T47D (cell line): ENCODE data around the gene KCNJ9.
"Not testable (repeated sequence)": the region's sequence is repeated elsewhere in the genome, so short reads cannot be mapped to it uniquely, and the experiment has no call there.

Experiments used
- DNase-seq, 2 experiments: peaks; one replicate each; pipeline versions ENCODE4 v3.0.0 to v3.0.0-alpha.2; 2011 to 2012; ENCODE audit warnings: low read depth in 1 of 2, low spot score in 1 of 2
- JUND ChIP-seq: IDR thresholded peaks from 2 replicates; pipeline ENCODE4 v1.6.1; 2012; ENCODE audit warnings: low read depth
- in situ Hi-C: cut with HindIII; loops from 2 replicates; pipeline ENCODE4 v1.10.0; 2016; ENCODE audit warnings: low sequenced_read_pairs, low pct_unique_long_range_greater_than_20kb

The KCNJ9 gene

DNA sequence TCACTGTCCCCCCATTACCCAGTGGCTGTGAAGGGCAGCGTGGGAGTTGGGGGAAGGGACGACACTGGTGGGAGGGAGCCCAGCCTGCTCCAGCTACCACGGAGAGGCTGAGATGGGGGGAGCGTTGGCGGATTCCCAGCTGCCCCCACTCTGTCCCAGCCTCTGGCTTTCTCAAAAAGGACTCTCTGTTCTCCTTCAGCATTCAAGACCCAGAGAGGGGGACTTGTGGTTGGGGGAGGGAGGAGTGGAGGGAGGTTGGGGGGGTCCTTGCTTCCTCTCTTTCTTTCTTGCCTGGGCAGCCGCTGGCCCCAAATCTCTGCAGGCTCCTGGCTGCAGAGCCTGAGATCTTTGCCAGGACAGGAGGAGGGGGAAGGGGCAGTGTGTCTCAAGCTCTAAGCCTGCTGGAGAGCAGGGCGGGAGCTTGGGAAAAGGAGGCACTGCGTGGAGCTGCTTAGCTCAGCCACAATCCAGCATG is 36.4 kb downstream of the KCNJ9 start:
- in situ Hi-C loops, result no loop called here
- TF ChIP-seq JUND, result no peak

DNA sequence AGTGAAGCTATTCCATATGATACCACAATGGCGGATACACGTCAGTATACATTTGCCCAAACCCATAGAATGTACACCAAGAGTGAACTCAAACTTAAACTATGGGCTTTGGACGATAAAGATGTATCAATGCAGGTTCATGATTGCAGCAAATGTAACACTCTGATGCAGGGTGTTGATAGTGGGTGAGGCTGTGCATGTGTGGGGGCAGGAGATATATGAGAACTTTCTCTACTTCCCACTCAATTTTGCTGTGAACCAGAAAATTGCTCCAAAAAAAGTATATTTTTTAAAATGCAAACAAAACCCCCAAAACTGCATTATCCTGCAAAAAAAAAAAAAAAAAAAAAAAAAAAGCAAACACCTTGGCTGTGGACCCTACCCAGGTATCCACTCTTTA is 37.6 kb downstream of the KCNJ9 start:
- TF ChIP-seq JUND, result no peak
- in situ Hi-C loops, result no loop called here
- DNase-seq, result no peak

More for the DNA sequence above, 36.4 kb downstream of the KCNJ9 start:
- no peak for DNase-seq

DNA sequence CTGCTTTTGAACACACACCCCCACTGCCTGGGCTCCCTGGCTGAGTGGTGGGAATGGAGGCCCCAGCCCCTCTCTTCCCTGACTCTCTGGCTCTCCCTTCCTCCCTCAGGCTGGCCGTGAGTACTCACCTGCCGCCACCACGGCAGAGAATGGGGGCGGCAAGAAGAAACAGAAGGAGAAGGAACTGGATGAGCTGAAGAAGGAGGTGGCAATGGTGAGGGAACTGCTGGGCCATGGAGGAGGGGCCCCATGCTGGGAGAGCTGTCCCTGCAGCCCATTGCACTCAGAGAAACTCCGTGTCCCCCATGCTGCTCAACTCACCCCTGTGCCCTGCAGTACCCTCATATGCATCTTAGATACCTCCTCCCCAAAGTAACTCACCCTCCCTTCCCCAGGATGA is 39.5 kb downstream of the KCNJ9 start:
- no peak for DNase-seq
- TF ChIP-seq JUND, result no peak
- in situ Hi-C loops, result no loop called here

DNA sequence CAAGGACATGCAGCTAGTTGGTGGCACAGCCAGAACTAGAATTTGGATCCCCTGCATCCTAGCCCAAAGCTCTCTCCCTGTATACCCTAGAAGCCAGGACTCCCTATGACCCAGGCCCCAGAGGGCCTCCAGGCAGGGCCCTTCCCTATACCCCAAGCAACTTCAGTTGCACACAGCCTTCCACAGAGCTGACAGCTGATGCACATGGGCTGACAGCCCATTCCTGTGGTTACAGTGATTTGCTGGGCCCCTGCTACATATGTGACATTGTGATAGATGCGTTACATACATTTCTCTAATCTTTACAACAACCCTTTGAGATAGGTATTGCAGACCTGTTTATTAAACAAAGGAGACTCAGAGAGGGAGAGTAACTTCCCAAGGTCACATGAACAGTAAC is 40.0 kb downstream of the KCNJ9 start:
- no peak for TF ChIP-seq JUND
- DNase-seq, result no peak
- in situ Hi-C loops, result no loop called here

DNA sequence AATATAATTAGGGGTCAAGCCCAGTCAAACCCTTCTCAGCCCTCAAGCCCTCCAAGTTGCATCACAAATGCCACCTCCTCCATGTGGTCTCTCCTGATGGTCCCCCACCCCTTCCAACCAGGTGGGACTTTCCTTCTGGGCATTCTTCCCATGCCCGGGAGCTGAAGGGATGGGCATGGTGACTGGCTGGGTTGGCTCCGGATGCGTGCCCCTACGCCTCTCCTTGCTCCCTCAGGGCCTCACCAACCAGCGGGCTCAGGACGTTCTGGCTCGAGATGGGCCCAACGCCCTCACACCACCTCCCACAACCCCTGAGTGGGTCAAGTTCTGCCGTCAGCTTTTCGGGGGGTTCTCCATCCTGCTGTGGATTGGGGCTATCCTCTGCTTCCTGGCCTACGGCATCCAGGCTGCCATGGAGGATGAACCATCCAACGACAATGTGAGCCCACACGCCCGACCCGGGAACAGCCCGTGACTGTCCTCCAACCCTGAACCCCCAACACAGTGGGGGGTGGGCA is 41.7 kb downstream of the KCNJ9 start:
- no peak for DNase-seq
- in situ Hi-C loops, result no loop called here
- no peak for TF ChIP-seq JUND

DNA sequence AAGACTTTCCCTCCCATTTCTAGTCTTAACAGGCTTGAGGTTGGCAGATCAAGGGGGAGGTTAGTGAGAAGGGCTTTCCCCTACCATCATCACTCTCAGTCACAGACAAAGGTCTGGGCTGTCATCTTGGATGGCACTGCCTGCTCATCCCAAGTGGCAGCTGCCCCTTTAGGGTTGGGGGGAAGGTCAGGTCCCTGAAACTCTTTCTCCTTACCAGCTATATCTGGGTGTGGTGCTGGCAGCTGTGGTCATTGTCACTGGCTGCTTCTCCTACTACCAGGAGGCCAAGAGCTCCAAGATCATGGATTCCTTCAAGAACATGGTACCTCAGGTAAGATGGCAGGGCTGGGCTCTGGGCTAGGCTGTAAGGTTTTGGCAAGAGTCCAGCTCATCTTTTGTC is 42.4 kb downstream of the KCNJ9 start:
- in situ Hi-C loops, result no loop called here
- no peak for TF ChIP-seq JUND
- no peak for DNase-seq

DNA sequence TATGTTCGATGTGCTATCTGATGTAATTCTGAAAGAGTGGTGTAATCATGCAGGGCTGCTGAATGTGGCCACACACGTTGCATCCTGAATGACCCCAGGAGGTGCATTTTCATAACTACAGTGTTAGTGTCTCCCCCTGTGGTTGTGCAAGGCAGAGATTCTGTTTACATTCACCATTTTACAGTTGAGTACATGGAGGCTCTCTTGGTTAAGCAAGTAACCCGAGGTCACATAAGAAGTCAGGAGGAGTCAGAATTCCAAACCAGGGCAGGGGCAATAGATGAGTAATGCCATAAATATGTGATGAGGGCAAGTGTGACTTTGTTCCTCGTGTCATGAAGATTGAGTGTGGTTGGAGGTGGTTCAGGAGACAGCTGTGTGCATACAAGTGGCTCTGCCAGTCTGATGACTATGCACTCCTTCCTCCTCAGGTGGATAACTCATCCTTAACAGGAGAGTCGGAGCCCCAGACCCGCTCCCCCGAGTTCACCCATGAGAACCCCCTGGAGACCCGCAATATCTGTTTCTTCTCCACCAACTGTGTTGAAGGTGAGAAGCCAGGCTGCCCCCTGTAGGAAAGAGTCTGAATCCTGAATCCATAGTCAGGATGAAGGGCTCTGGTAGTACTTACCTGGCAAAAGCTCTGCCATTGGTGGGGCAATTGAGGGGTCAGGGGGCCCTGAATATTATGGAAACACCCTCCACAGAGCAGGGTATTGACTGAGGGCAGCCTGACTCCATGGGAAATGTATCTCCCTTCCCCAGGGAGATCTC is 43.6 kb downstream of the KCNJ9 start:
- in situ Hi-C loops, result no loop called here
- no peak for TF ChIP-seq JUND
- peak in 1 of 2 experiments; percentile 74 for DNase-seq

DNA sequence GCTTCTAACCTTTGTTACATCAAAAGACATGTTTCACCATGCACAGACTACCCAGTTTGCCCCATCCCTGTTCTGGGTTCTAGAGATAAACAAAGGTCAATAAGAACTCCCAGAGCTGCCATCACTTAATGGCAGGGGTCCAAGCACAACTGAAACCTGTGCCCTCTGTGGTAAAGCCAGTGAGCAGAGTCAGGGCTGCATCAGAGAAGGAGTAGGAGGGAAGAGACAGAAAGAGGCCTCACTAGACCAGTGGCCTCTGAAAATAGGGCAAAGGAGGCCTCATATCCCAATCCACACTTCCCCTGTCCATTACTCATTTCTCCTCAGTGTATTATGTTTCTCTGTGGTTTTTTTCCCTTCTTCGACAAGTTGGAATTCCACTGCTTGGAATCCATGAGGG is 44.4 kb downstream of the KCNJ9 start:
- in situ Hi-C loops, result no loop called here
- no peak for TF ChIP-seq JUND
- DNase-seq, result no peak

DNA sequence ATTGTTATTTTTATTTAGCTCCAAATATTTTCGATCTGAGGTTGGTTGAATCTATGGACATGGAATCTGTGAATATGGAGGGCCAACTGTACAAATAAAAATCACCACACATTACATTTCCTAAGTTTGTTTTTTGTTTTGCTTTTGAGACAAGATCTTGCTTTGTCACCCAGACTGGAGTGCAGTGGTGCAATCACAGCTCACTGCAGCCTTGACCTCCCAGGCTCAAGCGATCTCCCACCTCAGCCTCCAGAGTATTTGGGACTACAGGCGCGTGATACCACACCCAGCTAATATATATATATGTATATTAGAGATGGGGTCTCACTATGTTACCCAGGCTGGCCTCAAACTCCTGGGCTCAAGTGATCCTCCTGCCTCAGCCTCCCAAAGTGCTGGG is 45.0 kb downstream of the KCNJ9 start:
- in situ Hi-C loops, DNase-seq: not testable (repeated sequence)

DNA sequence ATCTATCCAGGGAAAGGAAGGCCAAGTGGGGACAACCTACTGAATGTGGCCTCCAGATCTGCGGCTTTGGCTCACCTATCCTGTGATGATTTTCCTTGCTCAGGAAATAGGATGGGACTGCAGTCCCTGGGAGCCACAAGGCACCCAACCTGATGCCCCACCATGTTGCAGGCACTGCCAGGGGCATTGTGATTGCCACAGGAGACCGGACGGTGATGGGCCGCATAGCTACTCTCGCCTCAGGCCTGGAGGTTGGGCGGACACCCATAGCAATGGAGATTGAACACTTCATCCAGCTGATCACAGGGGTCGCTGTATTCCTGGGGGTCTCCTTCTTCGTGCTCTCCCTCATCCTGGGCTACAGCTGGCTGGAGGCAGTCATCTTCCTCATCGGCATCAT is 46.0 kb downstream of the KCNJ9 start:
- in situ Hi-C loops, result no loop called here
- no peak for TF ChIP-seq JUND
- DNase-seq, result no peak

DNA sequence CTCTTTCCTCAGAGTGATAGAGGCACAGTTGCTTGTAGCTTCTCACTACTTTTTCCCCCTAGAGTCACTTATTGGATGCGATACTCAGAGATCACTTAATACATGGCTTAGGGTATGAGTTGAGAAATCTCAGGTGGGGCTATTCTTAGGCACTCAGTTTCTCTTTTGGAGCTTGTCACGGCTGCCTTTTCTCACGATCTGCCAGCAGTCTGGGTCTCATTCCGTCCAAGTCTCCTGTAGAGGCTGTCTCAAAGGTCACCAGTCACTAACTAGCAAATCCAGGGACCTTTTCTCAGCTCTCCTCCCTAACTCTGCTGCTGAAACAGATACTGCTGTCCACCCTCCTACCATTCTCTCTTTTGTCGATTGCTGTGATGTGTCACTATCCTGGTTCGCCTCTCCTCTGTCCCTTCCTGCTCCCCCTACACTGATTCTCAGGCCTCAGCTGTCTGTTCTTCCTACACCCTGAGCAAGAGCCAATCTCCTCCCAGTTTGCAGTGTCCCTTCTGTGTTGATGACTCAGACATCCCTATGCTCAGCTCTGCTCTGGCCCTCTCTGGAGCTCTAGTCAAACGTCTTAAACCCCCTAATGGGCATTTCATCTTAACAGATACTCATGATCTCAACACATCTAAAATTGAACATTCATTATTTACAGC is 46.7 kb downstream of the KCNJ9 start:
- no peak for DNase-seq
- no peak for TF ChIP-seq JUND
- in situ Hi-C loops, result no loop called here

DNA sequence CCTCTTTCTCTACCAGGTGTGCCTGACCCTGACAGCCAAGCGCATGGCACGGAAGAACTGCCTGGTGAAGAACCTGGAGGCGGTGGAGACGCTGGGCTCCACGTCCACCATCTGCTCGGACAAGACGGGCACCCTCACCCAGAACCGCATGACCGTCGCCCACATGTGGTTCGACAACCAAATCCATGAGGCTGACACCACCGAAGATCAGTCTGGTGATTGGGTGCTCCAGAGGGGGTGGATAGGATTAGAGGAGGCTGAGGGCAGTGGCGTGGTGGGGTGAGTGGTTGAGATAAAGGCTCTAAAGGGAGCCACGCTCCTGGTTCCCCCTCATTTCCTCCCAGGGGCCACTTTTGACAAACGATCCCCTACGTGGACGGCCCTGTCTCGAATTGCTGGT is 47.3 kb downstream of the KCNJ9 start:
- no peak for TF ChIP-seq JUND
- DNase-seq, result no peak
- in situ Hi-C loops, result no loop called here

DNA sequence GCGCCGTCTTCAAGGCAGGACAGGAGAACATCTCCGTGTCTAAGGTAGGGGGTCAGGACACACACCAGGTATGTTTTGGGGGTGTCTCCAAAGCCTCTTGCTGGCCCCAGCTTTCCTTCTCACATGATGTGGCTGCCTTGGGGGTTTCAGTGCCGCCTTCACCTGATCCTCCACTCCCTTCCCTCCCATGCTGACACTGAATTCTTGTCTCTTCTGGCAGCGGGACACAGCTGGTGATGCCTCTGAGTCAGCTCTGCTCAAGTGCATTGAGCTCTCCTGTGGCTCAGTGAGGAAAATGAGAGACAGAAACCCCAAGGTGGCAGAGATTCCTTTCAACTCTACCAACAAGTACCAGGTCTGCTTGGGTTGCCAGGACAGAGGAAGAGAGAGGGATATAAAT is 47.7 kb downstream of the KCNJ9 start:
- in situ Hi-C loops, result no loop called here
- no peak for DNase-seq
- no peak for TF ChIP-seq JUND
